ENCODE results near the gene ERC1.
"Not testable (repeated sequence)": the region's sequence is repeated elsewhere in the genome, so short reads cannot be mapped to it uniquely, and the experiment has no call there.

The ERC1 gene

DNA sequence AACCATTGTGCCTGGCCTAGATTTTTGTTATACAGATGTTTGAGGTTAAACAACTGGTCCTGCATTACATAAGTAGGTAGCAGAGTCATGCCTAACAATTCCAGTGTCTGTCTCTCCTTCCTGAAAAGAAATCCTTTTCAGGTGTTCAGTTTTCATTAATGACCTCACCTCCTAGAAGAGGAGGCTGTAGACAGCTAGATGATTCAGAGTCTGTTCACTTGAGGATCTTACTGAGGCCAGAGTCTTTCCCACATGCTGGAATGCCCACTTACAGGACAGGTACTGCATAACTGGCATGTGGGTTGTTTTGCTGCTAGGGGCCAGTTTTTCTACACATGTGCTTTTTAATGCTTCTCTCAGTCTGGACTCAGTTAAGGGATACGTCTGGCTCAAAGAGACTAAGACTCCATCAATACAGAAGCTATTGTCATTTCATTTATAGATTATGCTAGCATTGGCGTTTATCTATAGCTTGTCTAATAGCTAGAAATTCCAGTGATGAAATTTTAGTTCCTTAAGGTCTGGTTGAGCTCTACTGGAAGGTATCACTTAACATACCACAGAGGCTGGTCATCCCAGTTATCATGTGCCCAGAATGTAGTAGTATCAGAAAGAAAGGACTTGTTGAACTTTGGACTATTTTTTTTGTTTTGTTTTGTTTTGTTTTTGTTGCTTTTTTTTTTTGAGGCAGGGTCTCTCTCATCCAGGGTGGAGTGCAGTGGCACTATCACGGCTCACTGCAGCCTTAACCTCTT lies 206.4 kb downstream of the ERC1 start:
- intact Hi-C loops (cut with micrococcal nuclease), result no loop called here
- no peak overlapping the region for H3K4me3 Mint-ChIP-seq
- peaks cover 59% of the 10 kb centered on the region for H3K36me3 Mint-ChIP-seq (ENCODE audit: low read depth)
- no peaks in the 10 kb centered on the region for H3K27me3 Mint-ChIP-seq
- peaks cover 16% of the 10 kb centered on the region for H3K9me3 Mint-ChIP-seq
- no peaks in the 10 kb centered on the region for H3K4me1 Mint-ChIP-seq (ENCODE audit: low read depth)
- H3K27ac Mint-ChIP-seq, result no peak overlapping the region

DNA sequence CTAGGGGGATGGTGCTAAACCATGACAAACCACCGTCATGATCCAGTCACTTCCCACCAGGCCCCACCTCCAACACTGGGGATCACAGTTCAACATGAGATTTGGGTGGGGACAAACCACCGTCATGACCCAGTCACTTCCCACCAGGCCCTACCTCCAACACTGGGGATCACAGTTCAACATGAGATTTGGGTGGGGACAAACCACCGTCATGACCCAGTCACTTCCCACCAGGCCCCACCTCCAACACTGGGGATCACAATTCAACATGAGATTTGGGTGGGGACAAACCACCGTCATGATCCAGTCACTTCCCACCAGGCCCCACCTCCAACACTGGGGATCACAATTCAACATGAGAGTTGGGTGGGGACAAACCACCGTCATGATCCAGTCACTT lies 207.8 kb downstream of the ERC1 start:
- H3K4me3 Mint-ChIP-seq; H3K27ac Mint-ChIP-seq; H3K27me3 Mint-ChIP-seq; H3K4me1 Mint-ChIP-seq (ENCODE audit: low read depth); intact Hi-C loops (cut with micrococcal nuclease): not testable (repeated sequence)
- peaks cover 57% of the 10 kb centered on the region for H3K36me3 Mint-ChIP-seq (ENCODE audit: low read depth)
- H3K9me3 Mint-ChIP-seq, result peaks cover 16% of the 10 kb centered on the region

DNA sequence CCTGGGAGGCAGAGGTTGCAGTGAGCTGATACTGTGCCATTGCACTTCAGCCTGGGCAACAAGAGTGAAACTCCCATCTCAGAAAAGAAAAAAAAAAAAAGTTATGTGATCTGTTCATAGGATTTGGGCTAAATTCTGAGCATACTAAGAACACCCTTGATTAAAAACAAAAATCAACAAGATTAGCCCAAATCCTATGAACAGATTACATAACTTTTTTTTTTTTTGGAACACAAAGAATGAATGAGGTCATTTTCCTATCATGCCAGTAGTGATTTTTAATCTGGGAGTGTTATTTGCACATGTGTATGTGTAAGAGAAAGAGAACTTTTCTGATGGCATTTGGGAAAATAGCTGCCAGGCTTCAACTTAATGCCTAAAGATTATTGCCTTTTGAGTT lies 208.7 kb downstream of the ERC1 start:
- Mint-ChIP-seq H3K36me3 (ENCODE audit: low read depth) (peaks cover 54% of the 10 kb centered on the region), H3K27me3 (no peaks in the 10 kb centered on the region), H3K4me1 (ENCODE audit: low read depth) (no peaks in the 10 kb centered on the region), H3K4me3 (no peak overlapping the region), H3K27ac (no peak overlapping the region), H3K9me3 (peaks cover 16% of the 10 kb centered on the region)
- intact Hi-C loops (cut with micrococcal nuclease), result no loop called here

DNA sequence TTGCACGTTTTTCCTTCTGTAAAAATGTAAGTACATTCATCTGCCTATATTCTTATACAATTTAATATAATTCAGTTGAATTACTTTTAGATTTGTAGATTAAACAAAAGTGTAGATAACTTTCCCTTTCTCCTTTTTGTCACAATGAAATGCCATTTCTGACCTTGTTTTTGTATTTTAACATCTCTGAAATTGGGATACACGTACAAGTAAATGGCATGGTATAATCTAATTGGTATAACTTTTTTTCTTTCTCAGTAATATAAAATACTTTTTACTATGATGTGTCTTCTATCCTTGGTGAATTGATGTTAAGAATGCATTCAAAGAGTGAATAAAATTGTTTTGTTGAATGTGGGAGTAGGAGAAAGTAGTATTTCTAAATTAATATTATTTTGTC lies 210.0 kb downstream of the ERC1 start:
- Mint-ChIP-seq H3K9me3 (peaks cover 16% of the 10 kb centered on the region), H3K4me3 (no peak overlapping the region)

DNA sequence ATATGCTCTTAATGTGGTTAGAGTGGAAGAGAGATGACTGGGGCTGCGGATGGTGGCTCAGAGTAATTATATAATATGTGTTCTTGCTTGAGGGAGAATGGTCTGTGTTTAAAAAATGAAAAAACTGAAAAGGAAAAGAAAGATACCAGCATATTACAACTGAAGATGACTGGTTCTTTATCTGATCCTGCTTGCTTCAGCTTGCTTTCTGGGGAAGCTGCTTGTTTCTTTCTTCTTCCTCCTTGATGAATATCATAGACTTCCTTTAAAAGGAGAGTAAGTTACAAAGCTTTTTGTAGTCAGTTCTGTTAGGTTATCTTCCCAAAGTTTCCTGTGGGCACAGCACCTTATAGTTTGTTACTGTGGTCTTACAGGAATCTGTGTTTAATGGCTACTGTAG lies 210.9 kb downstream of the ERC1 start:
- intact Hi-C loops (cut with micrococcal nuclease), result no loop called here
- Mint-ChIP-seq H3K4me3 (no peak overlapping the region), H3K27ac (no peak overlapping the region)

More for the DNA sequence above, 210.0 kb downstream of the ERC1 start:
- Mint-ChIP-seq H3K27ac (no peak overlapping the region), H3K27me3 (no peaks in the 10 kb centered on the region), H3K36me3 (ENCODE audit: low read depth) (peaks cover 41% of the 10 kb centered on the region), H3K4me1 (ENCODE audit: low read depth) (no peaks in the 10 kb centered on the region)
- intact Hi-C loops (cut with micrococcal nuclease), result no loop called here

DNA sequence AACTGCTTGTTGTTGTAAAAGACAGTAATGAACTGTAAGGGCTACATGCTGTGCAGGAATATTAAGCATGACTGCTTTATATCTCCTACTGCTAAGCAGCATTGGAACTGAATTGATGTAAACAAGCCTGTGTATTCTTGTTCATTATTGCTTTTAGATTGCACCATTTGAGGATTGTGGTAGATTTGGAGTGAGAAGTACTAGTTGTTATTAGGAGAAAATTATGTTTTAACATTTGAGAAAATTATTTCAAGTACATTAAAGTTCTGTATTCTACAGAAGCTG lies 212.7 kb downstream of the ERC1 start:
- intact Hi-C loops (cut with micrococcal nuclease), result no loop called here
- H3K4me1 Mint-ChIP-seq (ENCODE audit: low read depth), result no peaks in the 10 kb centered on the region
- peaks cover 6% of the 10 kb centered on the region for H3K9me3 Mint-ChIP-seq
- no peak overlapping the region for H3K4me3 Mint-ChIP-seq
- peaks cover 14% of the 10 kb centered on the region for H3K36me3 Mint-ChIP-seq (ENCODE audit: low read depth)
- no peak overlapping the region for H3K27ac Mint-ChIP-seq
- no peaks in the 10 kb centered on the region for H3K27me3 Mint-ChIP-seq

More for the DNA sequence above, 210.9 kb downstream of the ERC1 start:
- Mint-ChIP-seq H3K36me3 (ENCODE audit: low read depth) (peaks cover 32% of the 10 kb centered on the region), H3K27me3 (no peaks in the 10 kb centered on the region), H3K9me3 (peaks cover 16% of the 10 kb centered on the region), H3K4me1 (ENCODE audit: low read depth) (no peaks in the 10 kb centered on the region)

DNA sequence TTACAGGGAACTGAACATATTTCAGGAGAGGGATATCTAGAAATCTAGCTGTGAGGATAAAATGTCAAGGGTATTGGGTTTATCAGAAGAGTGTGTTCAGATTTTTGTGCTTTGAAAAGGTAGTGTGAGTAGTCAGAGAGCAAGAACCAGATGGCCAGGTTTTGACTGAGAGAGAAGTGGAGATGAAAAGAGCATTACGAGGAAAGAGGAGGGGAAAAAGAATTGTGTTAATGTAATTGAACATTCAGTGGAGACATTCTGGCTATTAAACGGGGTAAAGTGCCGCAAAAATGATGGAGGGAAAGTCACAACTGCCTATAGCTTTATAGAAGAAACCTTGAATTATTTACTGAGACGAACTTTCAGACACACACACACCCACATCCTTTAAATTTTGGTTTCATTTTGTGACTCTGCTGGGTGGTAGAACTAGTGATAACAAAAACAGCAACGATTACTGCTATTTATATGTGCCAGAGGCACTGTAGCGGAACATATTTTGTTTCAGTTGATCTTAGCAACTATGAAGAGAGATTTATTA lies 213.6 kb downstream of the ERC1 start:
- intact Hi-C loops (cut with micrococcal nuclease), result no loop called here
- Mint-ChIP-seq H3K4me3 (no peak overlapping the region), H3K4me1 (ENCODE audit: low read depth) (no peaks in the 10 kb centered on the region), H3K36me3 (ENCODE audit: low read depth) (peaks cover 7% of the 10 kb centered on the region), H3K9me3 (no peaks in the 10 kb centered on the region), H3K27ac (no peak overlapping the region), H3K27me3 (no peaks in the 10 kb centered on the region)

DNA sequence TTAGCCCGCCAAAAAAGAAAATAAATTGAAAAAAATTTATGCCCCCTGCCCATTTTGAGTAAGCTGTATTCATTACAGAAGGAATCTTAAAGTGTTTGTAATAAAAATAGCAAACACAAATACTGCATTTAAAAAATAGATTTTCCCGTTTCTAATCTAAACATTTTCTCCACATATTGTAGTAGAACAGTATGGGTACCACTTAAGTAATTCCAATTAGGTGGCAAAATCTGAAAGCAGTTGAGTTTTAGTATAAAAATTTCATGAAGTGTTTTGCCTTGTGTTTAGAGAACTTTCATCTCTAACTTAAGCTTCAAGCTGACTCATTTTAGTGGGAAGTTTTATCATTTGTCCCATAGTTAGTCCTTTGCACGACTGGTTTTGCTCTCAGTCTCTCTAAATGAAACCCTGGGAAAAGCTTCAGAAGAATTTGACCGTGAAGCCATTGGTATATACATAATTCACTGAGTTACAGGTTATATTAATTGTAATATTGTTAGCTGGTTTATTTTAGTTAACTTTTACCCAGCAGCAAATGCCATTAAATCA lies 214.6 kb downstream of the ERC1 start:
- Mint-ChIP-seq H3K27me3 (no peaks in the 10 kb centered on the region), H3K27ac (no peak overlapping the region), H3K36me3 (ENCODE audit: low read depth) (peaks cover 2% of the 10 kb centered on the region), H3K9me3 (no peaks in the 10 kb centered on the region), H3K4me3 (no peak overlapping the region), H3K4me1 (ENCODE audit: low read depth) (no peaks in the 10 kb centered on the region)
- intact Hi-C loops (cut with micrococcal nuclease), result no loop called here

GRCh38 chr12:1206118-1206734 lies 215.2 kb downstream of the ERC1 start:
- no peak overlapping the region for H3K4me3 Mint-ChIP-seq
- H3K9me3 Mint-ChIP-seq, result no peaks in the 10 kb centered on the region
- no peaks in the 10 kb centered on the region for H3K36me3 Mint-ChIP-seq (ENCODE audit: low read depth)
- intact Hi-C loops (cut with micrococcal nuclease), result no loop called here
- no peak overlapping the region for H3K27ac Mint-ChIP-seq
- no peaks in the 10 kb centered on the region for H3K4me1 Mint-ChIP-seq (ENCODE audit: low read depth)
- no peaks in the 10 kb centered on the region for H3K27me3 Mint-ChIP-seq

- Mint-ChIP-seq H3K4me3 (no peak overlapping the region), H3K4me1 (ENCODE audit: low read depth) (peaks cover 4% of the 10 kb centered on the region)
- intact Hi-C loops (cut with micrococcal nuclease), result no loop called here
Observed at GRCh38 chr12:1207276-1207675, 216.3 kb downstream of the ERC1 start.

DNA sequence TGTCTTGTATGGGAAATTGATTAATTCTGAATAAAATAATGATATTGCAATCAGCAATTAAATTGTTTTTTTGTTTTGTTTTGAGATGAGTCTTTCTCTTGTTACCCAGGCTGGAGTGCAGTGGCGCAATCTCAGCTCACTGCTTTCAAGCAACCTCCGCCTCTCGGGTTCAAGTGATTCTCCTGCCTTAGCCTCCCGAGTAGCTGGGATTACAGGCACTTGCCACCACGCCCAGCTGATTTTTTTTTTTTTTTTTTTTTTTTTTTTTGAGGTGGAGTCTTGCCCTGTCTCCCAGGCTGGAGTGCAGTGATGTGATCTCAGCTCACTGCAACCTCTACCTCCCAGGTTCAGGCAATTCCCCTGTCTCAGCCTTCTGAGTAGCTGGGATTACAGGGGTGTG lies 217.7 kb downstream of the ERC1 start:
- H3K4me1 Mint-ChIP-seq (ENCODE audit: low read depth); H3K27ac Mint-ChIP-seq; H3K9me3 Mint-ChIP-seq; H3K27me3 Mint-ChIP-seq; H3K4me3 Mint-ChIP-seq; H3K36me3 Mint-ChIP-seq (ENCODE audit: low read depth); intact Hi-C loops (cut with micrococcal nuclease): not testable (repeated sequence)

More at GRCh38 chr12:1207276-1207675, 216.3 kb downstream of the ERC1 start:
- no peak overlapping the region for H3K27ac Mint-ChIP-seq
- no peaks in the 10 kb centered on the region for H3K27me3 Mint-ChIP-seq
- H3K36me3 Mint-ChIP-seq (ENCODE audit: low read depth), result peaks cover 5% of the 10 kb centered on the region
- H3K9me3 Mint-ChIP-seq, result no peaks in the 10 kb centered on the region

DNA sequence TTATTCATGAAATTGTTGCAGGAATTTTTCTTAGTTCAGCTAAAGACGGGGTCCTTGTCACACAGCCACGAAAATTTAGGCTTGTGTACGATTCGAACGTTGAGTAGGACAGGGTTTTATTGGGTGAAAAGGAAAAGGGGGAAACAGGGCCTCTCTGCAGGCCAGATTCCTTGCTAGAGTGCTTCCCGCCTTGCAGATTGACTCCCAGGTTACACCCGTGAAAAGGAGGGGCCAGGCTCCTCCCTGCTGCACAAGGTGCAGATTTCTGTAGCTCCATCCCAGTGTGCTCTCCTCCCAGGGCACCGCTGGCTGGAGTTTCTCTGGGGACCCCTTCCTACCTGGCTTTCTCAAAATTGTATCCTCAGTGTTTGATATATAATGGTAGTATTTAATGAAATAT lies 221.5 kb downstream of the ERC1 start:
- Mint-ChIP-seq H3K27me3 (no peaks in the 10 kb centered on the region), H3K9me3 (no peaks in the 10 kb centered on the region), H3K4me3 (no peak overlapping the region), H3K4me1 (ENCODE audit: low read depth) (peaks cover 4% of the 10 kb centered on the region), H3K36me3 (ENCODE audit: low read depth) (peaks cover 6% of the 10 kb centered on the region), H3K27ac (no peak overlapping the region)
- intact Hi-C loops (cut with micrococcal nuclease), result no loop called here

- Mint-ChIP-seq H3K4me3 (no peak overlapping the region), H3K9me3 (no peaks in the 10 kb centered on the region), H3K4me1 (ENCODE audit: low read depth) (peaks cover 4% of the 10 kb centered on the region), H3K27me3 (no peaks in the 10 kb centered on the region), H3K27ac (no peak overlapping the region), H3K36me3 (ENCODE audit: low read depth) (peaks cover 6% of the 10 kb centered on the region)
- intact Hi-C loops (cut with micrococcal nuclease), result no loop called here
Observed at GRCh38 chr12:1213205-1213604, 222.2 kb downstream of the ERC1 start.

GRCh38 chr12:1213618-1214205 lies 222.7 kb downstream of the ERC1 start:
- Mint-ChIP-seq H3K9me3 (no peaks in the 10 kb centered on the region), H3K27me3 (no peaks in the 10 kb centered on the region), H3K36me3 (ENCODE audit: low read depth) (peaks cover 6% of the 10 kb centered on the region), H3K4me3 (no peak overlapping the region), H3K27ac (no peak overlapping the region), H3K4me1 (ENCODE audit: low read depth) (peaks cover 4% of the 10 kb centered on the region)
- intact Hi-C loops (cut with micrococcal nuclease), result no loop called here
